Stimulated activated CD4-positive, alpha-beta T cell treated with anti-CD3 and anti-CD28 coated beads, Interleukin-2, amount 100 ng/mL, for 48 hours (primary cell): ENCODE results near the gene HLA-E.
A peak's percentile ranks its signal among the peaks of the same experiment; 100 is the strongest.
"Not testable (repeated sequence)": the region's sequence is repeated elsewhere in the genome, so short reads cannot be mapped to it uniquely, and the experiment has no call there.

Experiments used
- DNase-seq, 2 donors: peaks; one replicate each; pipeline ENCODE4 v3.0.0-alpha.2; 2020

HLA-E gene

GRCh38 chr6:30481211-30481964, 7.9 kb upstream of the HLA-E start:
- DNase-seq: no peak

DNA sequence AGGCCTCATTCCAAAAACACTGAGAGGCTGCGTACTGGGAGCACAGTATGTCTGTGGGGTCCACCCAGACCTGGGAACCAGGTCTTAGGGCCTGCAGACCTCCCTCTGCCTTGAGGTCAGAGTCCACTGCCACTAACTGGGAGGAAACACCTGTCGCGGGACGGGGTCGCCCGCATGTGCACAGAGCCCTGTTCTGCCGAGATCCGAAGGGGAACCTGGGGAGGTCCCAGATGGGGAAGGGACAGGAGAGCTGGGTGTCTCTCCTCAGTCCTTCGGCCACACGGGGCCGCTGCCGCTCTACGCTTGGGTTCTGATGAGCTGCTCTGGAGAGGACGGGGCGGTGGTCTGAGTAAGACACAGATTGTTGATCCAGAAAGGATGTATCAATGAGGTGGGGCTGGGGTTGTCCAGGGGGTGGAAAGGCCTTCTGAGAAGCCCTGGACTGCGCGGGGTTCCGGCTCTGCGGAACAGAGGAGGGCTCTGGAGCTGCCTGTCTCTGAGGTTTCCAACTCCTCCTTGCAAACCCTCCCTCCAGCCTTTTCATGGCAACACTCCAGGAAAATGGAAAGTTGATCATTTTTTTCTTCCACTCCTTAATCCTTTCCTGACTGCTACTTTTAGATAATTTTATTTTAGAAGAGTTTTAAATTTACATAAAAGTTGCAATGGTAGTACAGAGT, 7.2 kb upstream of the HLA-E start:
- DNase-seq: peak; percentile 78 to 80

DNA sequence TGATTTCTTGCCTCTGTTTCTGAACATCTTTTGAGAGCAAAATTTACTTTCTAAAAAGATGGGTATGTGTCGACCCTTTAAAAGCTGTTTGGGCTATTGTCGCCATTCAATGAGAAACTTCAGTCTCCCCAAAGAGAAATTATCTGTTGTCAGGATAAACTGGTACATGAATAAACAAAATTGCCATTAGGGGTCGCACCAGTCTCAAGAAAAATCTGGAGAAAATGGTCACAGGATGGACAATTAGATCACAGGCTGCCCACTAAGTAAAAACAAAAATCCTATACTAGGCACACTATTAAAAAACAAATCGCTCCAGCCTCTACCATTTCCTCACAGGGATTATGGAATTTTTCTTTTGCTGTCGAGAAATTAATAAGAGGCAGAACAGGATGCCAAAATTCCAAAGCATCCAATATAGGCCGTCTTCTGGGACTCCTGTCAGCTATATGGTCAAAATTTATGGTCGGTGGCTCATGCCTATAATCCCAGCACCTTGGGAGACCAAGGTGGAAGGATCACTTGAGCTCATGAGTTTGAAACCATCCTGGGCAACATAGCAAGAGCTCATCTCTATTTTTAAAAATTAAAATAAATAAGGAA, 5.5 kb upstream of the HLA-E start:
- no peak for DNase-seq

DNA sequence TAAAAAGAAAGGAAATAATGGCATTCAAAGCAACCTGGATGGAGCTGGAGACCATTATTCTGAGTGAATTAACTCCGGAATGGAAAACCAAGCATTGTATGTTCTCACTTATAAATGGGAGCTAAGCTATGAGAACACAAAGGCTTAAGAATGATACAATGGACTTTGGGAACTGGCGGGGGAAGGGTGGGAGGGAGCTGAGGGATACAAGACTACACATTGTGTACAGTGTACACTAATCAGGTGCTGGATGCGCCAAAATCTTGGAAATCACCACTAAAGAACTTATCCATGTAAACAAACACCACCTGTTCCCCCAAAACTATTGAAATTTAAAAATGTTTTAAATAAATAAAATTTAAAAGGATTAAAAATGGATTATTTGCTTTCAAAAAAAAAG, 4.1 kb upstream of the HLA-E start:
- no peak for DNase-seq

GRCh38 chr6:30487926-30488325, 1.4 kb upstream of the HLA-E start:
- DNase-seq: no peak

DNA sequence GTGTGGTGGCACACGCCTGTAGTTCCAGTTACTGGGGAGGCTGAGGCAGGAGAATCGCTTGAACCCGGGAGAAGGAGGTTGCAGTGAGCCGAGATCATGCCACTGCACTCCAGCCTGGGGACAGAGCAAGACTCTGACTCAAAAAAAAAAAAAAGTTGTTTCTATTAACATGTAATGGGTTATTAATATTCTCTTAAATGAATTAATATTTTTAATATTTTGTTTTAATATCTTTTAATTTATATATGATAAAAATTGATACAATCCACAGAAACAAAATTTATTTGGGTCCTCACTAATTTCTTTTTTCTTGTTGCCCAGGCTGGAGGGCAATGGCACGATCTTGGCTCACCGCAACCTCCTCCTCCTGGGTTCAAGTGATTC, 620 bp upstream of the HLA-E start:
- DNase-seq: not testable (repeated sequence)

DNA sequence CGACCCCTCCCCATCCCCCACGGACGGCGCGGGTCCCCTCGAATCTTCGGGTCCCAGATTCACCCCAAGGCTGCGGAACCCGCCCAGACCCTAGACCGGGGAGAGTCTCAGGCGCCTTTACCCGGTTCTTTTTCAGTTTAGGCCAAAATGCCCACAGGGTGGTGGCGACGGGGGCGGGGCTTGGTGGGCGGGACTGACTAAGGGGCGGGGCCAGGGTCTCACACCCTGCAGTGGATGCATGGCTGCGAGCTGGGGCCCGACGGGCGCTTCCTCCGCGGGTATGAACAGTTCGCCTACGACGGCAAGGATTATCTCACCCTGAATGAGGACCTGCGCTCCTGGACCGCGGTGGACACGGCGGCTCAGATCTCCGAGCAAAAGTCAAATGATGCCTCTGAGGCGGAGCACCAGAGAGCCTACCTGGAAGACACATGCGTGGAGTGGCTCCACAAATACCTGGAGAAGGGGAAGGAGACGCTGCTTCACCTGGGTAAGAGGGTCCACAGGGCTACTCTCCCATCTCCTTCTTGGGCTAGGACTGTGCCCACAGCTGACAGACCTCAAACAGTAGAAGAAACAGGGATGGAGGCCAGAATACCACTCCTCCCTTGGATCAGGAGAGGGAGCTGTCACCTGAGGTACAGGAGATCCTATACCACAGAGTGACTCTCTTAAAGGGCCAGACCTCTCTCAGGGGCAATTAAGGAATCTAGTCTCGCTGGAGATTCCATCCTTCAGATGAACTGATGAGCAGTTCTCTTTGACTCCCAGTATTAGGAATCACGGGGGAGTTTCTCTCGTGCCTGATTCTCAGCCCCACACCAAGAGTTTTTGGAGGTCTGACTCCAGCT, 942 bp downstream of the HLA-E start:
- DNase-seq: peak; percentile 79 to 82

DNA sequence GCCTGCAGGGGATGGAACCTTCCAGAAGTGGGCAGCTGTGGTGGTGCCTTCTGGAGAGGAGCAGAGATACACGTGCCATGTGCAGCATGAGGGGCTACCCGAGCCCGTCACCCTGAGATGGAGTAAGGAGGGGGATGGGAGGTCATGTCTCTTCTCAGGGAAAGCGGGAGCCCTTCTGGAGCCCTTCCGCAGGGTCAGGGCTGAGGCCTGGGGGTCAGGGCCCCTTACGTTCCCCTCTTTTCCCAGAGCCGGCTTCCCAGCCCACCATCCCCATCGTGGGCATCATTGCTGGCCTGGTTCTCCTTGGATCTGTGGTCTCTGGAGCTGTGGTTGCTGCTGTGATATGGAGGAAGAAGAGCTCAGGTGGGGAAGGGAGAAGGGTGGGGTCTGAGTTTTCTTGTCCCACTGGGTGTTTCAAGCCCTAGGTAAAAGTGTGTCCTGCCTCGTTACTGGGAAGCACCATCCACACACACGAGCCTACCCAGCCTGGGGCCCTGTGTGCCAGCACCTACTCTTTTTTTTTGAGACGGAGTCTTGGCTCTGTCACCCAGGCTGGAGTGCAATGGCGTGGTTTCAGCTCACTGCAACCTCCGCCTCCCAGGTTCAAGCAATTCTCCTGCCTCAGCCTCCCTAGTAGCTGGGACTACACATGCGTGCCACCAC, 2.1 kb downstream of the HLA-E start:
- not testable (repeated sequence) for DNase-seq

- DNase-seq: no peak
These were observed 3.0 kb downstream of the HLA-E start for GRCh38 chr6:30491991-30492952.

GRCh38 chr6:30493643-30494250, 4.4 kb downstream of the HLA-E start:
- no peak for DNase-seq

- no peak for DNase-seq
These were observed 5.1 kb downstream of the HLA-E start for GRCh38 chr6:30494291-30494861.

DNA sequence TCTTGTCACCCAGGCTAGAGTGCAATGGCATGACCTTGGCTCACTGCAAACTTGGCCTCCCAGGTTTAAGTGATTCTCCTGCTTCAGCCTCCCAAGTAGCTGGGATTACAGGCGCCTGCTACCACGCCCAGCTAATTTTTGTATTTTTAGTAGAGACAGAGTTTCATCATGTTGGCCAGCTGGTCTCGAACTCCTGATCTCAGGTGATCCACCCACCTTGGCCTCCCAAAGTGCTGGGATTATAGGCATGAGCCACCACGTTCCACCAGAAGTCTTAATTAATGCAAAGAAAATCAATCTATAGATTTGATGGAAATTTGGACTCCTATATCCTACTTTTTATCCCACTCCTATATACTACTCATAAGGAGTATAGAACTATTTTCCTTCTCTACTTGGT, 5.8 kb downstream of the HLA-E start:
- DNase-seq: not testable (repeated sequence)

GRCh38 chr6:30495993-30496392, 6.7 kb downstream of the HLA-E start:
- no peak for DNase-seq

- DNase-seq: not testable (repeated sequence)
These were observed 7.9 kb downstream of the HLA-E start for GRCh38 chr6:30497261-30497599.

DNA sequence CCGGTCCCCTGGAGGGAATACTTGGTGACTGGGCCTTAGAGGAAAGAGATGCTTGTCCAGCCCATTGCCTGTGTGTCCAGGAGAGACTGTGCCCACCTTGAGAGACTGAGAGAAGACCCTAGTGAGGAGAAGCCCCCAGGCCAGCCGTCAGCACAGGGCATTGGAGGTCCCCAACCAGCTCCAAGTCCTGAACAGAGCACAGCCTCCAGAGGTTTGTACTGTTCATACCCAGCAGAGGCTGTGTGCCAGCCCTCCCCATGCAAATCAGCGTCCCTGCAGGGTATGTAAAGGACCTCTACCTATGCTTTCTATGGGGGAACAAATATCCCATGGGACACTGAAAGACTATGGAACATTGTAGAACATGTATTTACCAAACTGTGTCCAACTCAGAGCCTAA, 8.4 kb downstream of the HLA-E start:
- no peak for DNase-seq

- not testable (repeated sequence) for DNase-seq
These were observed 9.4 kb downstream of the HLA-E start for GRCh38 chr6:30498705-30499104.

- no peak for DNase-seq
These were observed 11.4 kb downstream of the HLA-E start for GRCh38 chr6:30500421-30501355.

- no peak for DNase-seq
These were observed 18.8 kb downstream of the HLA-E start for GRCh38 chr6:30507849-30508827.
